SW480 (cell line): ENCODE results near the gene GNG14.
"Not testable (repeated sequence)": the region's sequence is repeated elsewhere in the genome, so short reads cannot be mapped to it uniquely, and the experiment has no call there.

Experiments
- DNase-seq: peaks from one replicate; pipeline ENCODE4 v3.0.0-alpha.2; 2016; ENCODE audit warnings: low spot score

Gene GNG14

DNA sequence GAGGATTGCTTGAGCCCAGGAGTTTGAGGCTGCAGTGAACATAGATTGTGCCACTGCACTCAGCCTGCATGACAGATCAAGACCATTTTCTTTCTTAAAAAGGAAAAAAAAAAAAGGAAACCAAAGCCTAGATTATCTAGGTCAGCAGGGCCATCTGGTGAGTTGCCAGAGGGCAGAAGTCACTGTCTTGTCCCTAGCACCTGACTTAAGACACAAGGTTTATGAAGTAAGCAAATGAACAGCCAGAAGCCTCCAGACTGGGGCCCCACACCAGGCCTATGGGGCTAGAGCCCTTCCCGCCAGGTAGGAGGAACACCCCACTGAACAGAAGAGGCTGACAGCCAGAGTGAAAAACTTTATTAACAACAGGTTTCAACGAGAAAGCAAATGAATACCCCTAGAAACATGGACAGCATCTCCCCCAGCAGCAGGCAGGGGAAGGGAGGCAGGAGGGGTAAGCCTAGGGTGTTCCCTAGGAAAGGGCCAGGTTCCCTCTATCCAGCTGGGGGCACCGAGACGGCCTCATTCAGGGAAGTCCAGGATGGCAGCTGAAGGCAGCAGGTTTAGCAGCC is 20.0 kb upstream of the GNG14 start:
- DNase-seq: no peak

GRCh38 chr19:12668346-12668745 is 19.5 kb upstream of the GNG14 start:
- DNase-seq: no peak

DNA sequence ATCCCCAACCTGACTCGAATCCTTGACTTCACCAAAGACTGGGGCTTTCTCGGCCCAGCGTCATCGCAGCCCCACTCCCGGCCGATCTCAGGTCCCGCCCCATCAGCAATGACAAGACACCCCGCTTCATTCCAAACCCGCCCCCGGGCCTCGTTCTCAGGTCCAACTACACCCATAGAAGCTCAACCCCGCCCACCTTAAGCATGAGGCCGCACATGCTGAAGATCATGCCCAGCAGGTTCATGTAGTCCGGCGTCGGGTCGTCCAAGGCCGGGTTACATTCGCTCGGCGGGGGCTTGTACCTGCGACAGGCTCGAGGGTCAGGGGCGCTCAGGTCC is 18.9 kb upstream of the GNG14 start:
- DNase-seq: peak; percentile 53

- DNase-seq: peak; percentile 82
Measured at GRCh38 chr19:12669270-12670158, 18.3 kb upstream of the GNG14 start.

DNA sequence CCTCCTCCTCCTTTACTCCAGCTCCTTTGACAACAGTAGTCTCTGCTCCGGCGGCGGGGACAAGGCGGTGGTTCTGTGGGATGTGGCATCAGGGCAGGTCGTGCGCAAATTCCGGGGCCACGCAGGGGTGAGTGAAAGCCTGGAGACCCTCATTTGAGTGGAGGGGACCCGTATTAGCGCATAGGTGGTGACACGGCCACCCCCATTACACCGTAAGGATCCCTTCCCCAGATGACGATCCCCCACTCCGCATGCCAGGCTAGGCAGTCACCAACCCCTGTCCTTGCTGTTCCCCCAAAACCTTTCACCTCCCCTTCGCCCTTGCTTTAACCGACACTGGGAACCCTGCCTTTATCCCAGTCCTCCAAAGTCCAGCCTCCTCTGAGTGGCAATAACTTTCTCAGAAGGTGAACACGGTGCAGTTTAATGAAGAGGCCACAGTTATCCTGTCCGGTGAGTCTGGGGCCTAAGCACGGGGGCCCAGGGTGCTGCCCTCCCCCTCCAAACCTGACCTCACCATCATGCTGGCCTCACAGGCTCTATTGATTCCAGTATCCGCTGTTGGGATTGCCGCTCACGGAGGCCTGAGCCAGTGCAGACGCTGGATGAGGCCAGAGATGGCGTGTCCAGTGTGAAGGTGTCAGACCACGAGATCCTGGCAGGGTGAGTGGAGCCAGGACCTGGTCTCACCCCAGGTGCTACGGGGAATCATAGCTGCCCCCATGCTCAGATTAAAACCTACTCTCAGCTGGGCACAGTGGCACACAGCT is 17.5 kb upstream of the GNG14 start:
- no peak for DNase-seq

DNA sequence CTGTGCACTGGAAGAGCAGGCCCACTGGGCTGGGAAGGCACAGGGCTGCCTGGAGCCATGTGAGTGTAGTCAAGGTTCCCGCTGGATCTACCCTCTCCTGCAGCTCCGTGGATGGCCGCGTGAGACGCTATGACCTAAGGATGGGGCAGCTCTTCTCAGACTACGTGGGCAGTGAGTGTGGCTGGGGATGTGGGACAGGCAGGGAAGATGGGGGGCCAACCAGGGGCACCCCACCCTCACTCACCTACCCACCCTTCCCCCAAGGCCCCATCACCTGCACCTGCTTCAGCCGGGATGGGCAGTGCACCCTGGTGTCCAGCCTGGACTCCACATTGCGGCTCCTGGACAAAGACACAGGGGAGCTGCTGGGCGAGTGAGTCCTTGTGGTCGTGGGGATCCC is 15.1 kb upstream of the GNG14 start:
- no peak for DNase-seq

GRCh38 chr19:12675399-12675798 is 12.4 kb upstream of the GNG14 start:
- no peak for DNase-seq

DNA sequence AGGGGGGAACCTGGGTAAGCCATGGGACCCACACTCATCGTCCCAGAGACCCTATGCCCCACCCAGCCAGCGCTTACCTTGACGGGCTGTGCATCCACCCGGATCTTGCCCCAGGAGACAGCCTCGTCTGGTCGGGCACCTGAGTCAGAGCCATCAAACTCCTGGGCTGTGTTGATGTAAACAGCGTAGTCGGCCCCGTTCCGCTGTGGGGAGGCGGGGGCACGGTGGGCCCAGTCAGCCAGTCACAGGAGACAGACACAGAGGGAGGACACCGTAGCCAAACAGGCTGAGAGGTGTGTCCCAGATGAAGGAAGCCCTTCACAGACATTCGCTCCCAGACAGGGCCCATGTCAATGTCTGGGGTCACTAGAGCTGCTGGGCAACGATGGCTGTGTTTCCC is 11.9 kb upstream of the GNG14 start:
- DNase-seq: no peak

DNA sequence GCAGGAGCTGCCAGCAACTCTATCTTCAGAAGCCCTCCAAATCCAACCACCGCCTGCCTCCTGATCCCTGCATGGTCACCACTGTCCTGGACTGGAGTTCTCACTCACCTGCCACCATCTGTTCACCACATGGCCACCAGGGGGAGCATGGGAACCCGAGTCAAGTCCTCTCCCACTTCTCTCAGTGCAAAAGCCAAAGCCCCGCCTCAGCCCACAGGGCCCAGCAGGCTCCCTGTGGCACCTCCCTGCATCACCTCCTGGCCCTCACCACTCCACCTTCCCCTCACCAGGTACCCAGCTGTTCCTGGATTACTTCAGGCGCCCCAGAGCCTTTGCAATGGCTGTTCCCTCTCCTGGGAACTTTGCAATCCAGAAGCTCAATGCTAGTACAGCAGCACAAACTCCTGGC is 11.4 kb upstream of the GNG14 start:
- peak; percentile 68 for DNase-seq

DNA sequence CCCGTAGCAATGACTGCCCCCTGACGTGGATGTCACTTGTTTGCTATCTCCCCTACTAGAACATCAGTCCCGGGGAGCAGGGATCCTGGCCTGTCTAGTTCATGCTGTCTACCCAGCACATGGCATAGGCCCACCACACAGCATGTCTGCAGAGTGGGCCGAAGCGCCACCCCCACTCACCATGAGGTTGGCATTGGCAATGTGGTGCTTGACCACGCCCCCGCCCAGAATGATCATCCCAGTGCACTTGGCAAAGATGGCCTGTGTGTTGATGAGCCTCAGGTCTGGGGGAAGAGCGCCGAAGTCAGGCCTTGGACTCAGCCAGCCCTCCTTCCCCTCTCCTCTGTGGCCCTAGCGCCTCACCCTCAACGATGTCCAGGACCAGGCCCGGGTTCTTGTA is 10.9 kb upstream of the GNG14 start:
- no peak for DNase-seq

- DNase-seq: not testable (repeated sequence)
Measured at GRCh38 chr19:12678039-12678438, 9.8 kb upstream of the GNG14 start.

GRCh38 chr19:12680034-12680433 is 7.8 kb upstream of the GNG14 start:
- DNase-seq: no peak

- peak; percentile 99 for DNase-seq
Measured at GRCh38 chr19:12681074-12681987, 6.5 kb upstream of the GNG14 start, which contains the start of gene DHPS. Gene DHPS (minus strand): TSS chr19:12681880. CDS start chr19:12681766, 114 bp downstream.

DNA sequence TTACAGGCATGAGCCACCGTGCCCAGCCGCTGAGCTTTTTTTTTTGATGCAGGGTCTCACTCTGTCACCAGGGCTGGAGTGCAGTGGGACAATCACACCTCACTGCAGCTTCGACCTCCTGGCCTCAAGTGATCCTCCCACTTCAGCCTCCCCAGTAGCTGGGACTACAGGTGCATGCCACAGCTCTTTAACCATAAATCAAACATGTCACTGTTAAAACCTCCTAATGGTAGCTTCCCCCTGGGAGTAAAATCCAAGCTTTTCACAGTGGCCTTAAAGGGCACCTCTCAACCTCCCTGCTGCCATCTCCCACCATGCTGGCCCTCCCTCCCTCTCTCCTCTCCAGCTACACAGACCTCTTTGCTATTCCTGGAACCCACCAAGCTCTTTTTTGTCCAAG is 2.0 kb upstream of the GNG14 start:
- DNase-seq: no peak

- DNase-seq: no peak
Measured at GRCh38 chr19:12689012-12689411, 1.2 kb downstream of the GNG14 start.

DNA sequence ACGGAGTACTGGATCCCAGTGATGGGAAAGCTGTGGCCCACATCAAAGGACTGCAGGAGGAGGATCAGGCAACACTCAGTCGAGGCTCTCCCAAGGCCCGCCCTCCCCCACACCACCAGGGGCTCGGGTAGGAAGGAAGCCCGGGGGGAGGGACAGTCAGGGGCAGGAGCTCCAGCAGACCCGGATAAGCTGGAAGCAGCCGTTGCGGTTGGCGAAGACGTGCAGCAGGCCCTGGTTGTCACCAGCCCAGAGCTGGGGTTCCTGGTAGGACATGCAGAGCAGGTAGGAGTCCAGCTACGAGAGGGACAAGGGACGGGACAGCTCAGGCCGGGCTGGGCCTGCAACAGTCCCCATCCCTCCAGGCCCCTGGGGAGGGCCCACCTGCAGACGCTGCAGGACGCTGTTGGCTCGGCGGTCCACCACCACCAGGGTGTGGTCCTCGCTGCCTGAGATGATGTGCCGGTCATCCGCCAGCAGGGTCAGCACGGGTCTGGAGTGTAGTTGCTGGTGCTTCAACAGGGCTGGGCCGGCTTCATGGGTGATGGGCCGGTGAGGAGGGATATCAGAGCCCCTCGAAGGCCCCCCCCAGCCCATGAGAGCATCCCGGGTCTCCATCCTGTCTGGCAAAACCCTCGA is 1.9 kb downstream of the GNG14 start:
- DNase-seq: no peak

DNA sequence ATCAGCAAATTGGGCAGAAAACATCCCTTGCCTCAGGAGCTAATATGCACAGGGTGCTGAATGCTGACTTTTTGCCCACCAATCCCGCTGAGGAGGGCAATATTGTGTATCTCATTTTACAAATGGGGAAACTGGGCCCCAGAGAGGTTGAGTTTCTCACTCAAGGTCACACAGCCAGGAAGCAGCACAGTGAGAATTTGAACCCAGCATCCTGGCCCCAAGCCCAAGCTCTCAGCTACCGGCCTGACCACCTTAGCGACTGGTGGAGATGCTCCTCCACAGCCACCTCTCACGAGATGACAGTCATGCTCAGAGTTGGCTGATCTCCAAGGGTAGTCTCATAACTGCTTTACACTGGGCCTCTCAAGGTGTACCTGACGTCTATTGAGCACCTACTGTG is 5.2 kb downstream of the GNG14 start:
- DNase-seq: no peak

DNA sequence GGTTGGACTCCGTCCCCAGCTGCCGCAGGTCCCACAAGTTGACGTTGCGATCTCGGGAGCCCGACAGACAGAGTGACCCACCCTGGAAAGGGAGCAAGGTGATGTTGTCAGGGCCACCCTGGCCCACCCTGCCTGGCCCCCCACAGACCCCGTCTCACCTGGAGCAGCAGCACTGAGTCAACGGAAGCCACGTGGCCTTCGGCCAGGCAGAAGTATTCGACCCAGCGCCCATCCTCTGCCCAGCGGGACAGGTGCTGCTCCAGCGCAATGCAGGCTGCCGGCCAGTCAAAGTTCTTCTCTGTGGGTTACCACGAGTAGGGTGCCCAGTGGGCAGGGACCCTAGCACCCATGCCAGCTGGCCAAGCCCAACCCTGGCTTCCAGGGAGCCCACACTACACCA is 6.8 kb downstream of the GNG14 start:
- DNase-seq: no peak

GRCh38 chr19:12695096-12695495 is 7.3 kb downstream of the GNG14 start:
- no peak for DNase-seq

DNA sequence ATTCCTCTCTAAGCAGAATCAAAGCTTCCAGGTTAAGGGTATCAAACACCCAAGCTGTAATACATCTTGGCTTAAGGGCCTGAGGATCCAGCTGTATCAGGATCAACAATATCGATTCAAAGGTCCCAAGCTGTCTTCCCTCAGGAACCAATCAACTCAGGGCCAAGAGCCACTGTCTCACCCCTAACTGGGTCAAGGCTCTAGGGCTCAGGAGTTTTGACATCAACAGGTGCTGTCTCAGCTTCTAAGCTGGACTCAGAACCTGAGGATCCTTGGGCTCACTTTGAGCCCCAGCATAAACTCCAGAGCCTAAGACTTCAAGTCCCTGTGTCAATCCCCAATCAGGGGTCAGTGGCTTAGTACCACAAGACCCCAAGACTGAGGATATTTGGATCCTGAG is 7.7 kb downstream of the GNG14 start:
- no peak for DNase-seq

DNA sequence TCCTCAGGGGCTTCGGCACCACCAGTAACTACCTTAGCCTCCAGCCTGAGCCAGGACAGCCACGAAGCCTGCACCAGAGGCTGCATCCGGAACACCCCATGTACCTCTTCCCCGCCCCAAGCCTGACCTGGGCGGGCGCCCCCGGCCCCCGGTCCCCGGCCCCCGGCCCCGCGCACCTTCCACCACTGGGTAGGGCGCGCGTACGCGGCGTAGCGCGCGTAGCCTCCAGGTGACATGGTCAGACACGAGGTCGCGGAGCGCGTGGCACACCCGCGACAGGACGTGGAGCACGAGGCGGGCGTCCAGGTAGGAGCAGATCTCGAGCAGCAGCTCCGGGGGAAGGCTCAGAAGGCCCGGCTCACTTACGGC is 8.2 kb downstream of the GNG14 start:
- no peak for DNase-seq
